Astrocyte (in vitro differentiated cells and primary cell): ENCODE data around the gene GLS2. TPM values are rescaled to one million over a fixed set of nuclear protein-coding genes. Genes with fewer than 3 reads are reported as not detected.
"Not testable (repeated sequence)": the region's sequence is repeated elsewhere in the genome, so short reads cannot be mapped to it uniquely, and the experiment has no call there.

ENCODE experiments used
- DNase-seq: peaks from one replicate; pipeline ENCODE4 v3.0.0-alpha.2; 2010; ENCODE audit warnings: low read depth
- FAIRE-seq: peaks from 2 replicates; lab custom pipeline; 2011; peaks lifted over from hg19 to GRCh38; lab: Jason Lieb, UNC
- H2AFZ ChIP-seq: 2 replicates; pipeline ENCODE4 v1.6.0; 2012; ENCODE audit warnings: low read depth, low read length, inconsistent platforms
- H3K27ac ChIP-seq: 2 replicates; pipeline ENCODE4 v1.5.1; 2011; ENCODE audit warnings: low read depth, low read length, inconsistent platforms
- H3K27me3 ChIP-seq: 2 replicates; pipeline ENCODE4 v1.6.0; 2011; ENCODE audit warnings: low read length, inconsistent platforms; ENCODE audit not compliant: insufficient read depth
- H3K36me3 ChIP-seq: 2 replicates; pipeline ENCODE4 v1.5.1; 2011; ENCODE audit warnings: low read length, inconsistent platforms; ENCODE audit not compliant: insufficient read depth
- H3K4me1 ChIP-seq: 2 replicates; pipeline ENCODE4 v1.5.1; 2011; ENCODE audit warnings: low read length, inconsistent platforms; ENCODE audit not compliant: insufficient read depth
- H3K4me2 ChIP-seq: 2 replicates; pipeline ENCODE4 v1.6.0; 2012; ENCODE audit warnings: low read length, inconsistent platforms
- H3K4me3 ChIP-seq: 2 replicates; pipeline ENCODE4 v1.5.1; 2011; ENCODE audit warnings: low read depth, mild to moderate bottlenecking, low read length, inconsistent platforms; ENCODE audit not compliant: insufficient read depth
- H3K79me2 ChIP-seq: 2 replicates; pipeline ENCODE4 v1.6.0; 2012; ENCODE audit warnings: mild to moderate bottlenecking, low read length, inconsistent platforms; ENCODE audit not compliant: insufficient read depth
- H3K9ac ChIP-seq: 2 replicates; pipeline ENCODE4 v1.6.0; 2012; ENCODE audit warnings: mild to moderate bottlenecking, low read length, inconsistent platforms
- H3K9me3 ChIP-seq: 2 replicates; pipeline ENCODE4 v1.5.1; 2012; ENCODE audit warnings: low read depth, mild to moderate bottlenecking, low read length, inconsistent platforms; ENCODE audit not compliant: insufficient read depth
- H4K20me1 ChIP-seq: 2 replicates; pipeline ENCODE4 v1.6.0; 2012; ENCODE audit warnings: low read length, inconsistent platforms; ENCODE audit not compliant: insufficient read depth
- H3K27ac Mint-ChIP-seq: one replicate; pipeline ENCODE4 v1.8.0; 2021; ENCODE audit warnings: mild to moderate bottlenecking, mixed read lengths; ENCODE audit not compliant: unreplicated experiment
- H3K27me3 Mint-ChIP-seq: one replicate; pipeline ENCODE4 v1.8.0; 2021; ENCODE audit warnings: low read depth, mixed read lengths; ENCODE audit not compliant: unreplicated experiment
- H3K36me3 Mint-ChIP-seq: one replicate; pipeline ENCODE4 v1.8.0; 2021; ENCODE audit warnings: low read depth, mixed read lengths; ENCODE audit not compliant: unreplicated experiment
- H3K4me1 Mint-ChIP-seq: one replicate; pipeline ENCODE4 v1.8.0; 2021; ENCODE audit warnings: low read depth, mixed read lengths; ENCODE audit not compliant: unreplicated experiment
- H3K4me3 Mint-ChIP-seq: one replicate; pipeline ENCODE4 v1.8.0; 2021; ENCODE audit warnings: mild to moderate bottlenecking, moderate library complexity, mixed read lengths; ENCODE audit not compliant: unreplicated experiment
- H3K9me3 Mint-ChIP-seq: one replicate; pipeline ENCODE4 v1.8.0; 2021; ENCODE audit warnings: mild to moderate bottlenecking, mixed read lengths; ENCODE audit not compliant: unreplicated experiment
- total RNA-seq: library from RNA; stranded (reverse); gene quantifications from 2 replicates; pipeline ENCODE4 v1.2.1, GENCODE V29; 2021
- TF ChIP-seq, protein P1 (sequence below): IDR thresholded peaks from 2 replicates; pipeline ENCODE4 v1.5.1; 2011; ENCODE audit warnings: low read depth, mild to moderate bottlenecking, inconsistent platforms, low read length, moderate library complexity; ENCODE audit not compliant: insufficient read depth

GLS2 gene
- total RNA-seq, 1 donor from 2014 or later, result 1.1 TPM

DNA sequence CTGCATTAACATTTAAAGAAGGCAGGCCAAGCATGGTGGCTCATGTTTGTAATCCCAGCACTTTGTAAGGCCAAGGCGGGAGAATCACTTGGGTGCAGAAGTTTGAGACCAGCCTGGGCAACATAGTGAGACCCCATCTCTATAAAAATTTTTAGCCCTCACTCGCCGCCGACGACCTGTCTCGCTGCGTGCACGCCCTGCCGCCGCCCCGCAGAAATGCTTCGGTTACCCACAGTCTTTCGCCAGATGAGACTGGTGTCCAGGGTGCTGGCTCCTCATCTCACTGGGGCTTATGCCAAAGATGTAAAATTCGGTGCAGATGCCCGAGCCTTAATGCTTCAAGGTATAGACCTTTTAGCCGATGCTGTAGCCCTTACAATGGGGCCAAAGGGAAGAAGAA lies 22.8 kb upstream of the GLS2 start:
- DNase-seq (no peak), FAIRE-seq (no peak)
- H3K27me3 Mint-ChIP-seq, result peaks cover 12% of the 10 kb centered on the region
- TF ChIP-seq, protein P1, sequence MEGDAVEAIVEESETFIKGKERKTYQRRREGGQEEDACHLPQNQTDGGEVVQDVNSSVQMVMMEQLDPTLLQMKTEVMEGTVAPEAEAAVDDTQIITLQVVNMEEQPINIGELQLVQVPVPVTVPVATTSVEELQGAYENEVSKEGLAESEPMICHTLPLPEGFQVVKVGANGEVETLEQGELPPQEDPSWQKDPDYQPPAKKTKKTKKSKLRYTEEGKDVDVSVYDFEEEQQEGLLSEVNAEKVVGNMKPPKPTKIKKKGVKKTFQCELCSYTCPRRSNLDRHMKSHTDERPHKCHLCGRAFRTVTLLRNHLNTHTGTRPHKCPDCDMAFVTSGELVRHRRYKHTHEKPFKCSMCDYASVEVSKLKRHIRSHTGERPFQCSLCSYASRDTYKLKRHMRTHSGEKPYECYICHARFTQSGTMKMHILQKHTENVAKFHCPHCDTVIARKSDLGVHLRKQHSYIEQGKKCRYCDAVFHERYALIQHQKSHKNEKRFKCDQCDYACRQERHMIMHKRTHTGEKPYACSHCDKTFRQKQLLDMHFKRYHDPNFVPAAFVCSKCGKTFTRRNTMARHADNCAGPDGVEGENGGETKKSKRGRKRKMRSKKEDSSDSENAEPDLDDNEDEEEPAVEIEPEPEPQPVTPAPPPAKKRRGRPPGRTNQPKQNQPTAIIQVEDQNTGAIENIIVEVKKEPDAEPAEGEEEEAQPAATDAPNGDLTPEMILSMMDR, result no peak
- no peak overlapping the region for H3K27ac Mint-ChIP-seq
- peaks cover 3% of the 10 kb centered on the region for H3K9me3 Mint-ChIP-seq
- Histone ChIP-seq H3K9me3 (no peaks in the 10 kb centered on the region), H2AFZ (no peak overlapping the region), H3K4me3 (no peak overlapping the region), H3K79me2 (no peaks in the 10 kb centered on the region), H3K4me2 (no peak overlapping the region), H3K4me1 (no peaks in the 10 kb centered on the region), H3K27ac (no peak overlapping the region), H4K20me1 (no peaks in the 10 kb centered on the region), H3K36me3 (no peaks in the 10 kb centered on the region), H3K9ac (no peak overlapping the region), H3K27me3 (peaks cover 3% of the 10 kb centered on the region)
- H3K4me1 Mint-ChIP-seq, result no peaks in the 10 kb centered on the region
- no peaks in the 10 kb centered on the region for H3K36me3 Mint-ChIP-seq
- no peak overlapping the region for H3K4me3 Mint-ChIP-seq

DNA sequence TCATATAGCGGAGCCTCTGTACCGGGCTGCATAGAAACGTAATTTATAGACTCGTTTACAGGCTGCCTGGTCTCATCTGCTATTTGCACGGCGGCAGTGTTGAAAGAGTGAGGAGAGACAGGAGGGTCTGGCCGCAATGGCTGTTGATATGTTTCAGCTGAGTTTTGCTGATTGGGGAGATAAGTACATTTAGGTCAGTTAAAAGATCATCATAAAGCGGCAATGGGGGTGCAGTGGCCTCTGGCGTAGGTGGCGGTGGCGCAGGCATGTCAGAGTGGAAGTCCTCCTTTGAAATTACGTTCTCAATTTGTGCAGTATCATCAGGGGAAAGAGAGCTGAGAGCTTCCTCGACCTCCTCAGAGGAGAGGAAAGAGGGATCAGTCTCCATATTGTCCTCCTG lies 11.9 kb upstream of the GLS2 start:
- H4K20me1 ChIP-seq, H3K36me3 ChIP-seq, H3K27me3 ChIP-seq, H3K9me3 Mint-ChIP-seq, H3K4me2 ChIP-seq, H3K9ac ChIP-seq, H3K4me3 ChIP-seq, DNase-seq, H2AFZ ChIP-seq, H3K79me2 ChIP-seq, H3K36me3 Mint-ChIP-seq, H3K27ac ChIP-seq, H3K4me3 Mint-ChIP-seq, H3K27ac Mint-ChIP-seq, H3K9me3 ChIP-seq, FAIRE-seq, H3K4me1 ChIP-seq, H3K4me1 Mint-ChIP-seq: not testable (repeated sequence)
- H3K27me3 Mint-ChIP-seq, result peaks cover 19% of the 10 kb centered on the region

DNA sequence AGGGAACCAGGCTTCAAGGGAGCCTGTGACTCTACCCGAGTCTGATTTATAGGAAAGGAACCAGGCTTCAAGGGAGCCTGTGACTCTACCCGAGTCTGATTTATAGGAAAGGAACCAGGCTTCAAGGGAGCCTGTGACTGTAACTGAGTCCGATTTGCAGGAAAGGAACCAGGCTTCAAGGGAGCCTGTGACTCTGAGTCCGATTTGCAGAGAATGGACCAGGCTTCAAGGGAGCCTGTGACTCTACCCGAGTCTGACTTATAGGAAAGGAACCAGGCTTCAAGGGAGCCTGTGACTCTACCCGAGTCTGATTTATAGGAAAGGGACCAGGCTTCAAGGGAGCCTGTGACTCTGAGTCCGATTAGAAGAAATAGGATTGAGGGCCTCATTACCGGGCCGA lies 11.5 kb upstream of the GLS2 start:
- not testable (repeated sequence) for FAIRE-seq, H2AFZ ChIP-seq
- H3K27me3 Mint-ChIP-seq, result peaks cover 19% of the 10 kb centered on the region

DNA sequence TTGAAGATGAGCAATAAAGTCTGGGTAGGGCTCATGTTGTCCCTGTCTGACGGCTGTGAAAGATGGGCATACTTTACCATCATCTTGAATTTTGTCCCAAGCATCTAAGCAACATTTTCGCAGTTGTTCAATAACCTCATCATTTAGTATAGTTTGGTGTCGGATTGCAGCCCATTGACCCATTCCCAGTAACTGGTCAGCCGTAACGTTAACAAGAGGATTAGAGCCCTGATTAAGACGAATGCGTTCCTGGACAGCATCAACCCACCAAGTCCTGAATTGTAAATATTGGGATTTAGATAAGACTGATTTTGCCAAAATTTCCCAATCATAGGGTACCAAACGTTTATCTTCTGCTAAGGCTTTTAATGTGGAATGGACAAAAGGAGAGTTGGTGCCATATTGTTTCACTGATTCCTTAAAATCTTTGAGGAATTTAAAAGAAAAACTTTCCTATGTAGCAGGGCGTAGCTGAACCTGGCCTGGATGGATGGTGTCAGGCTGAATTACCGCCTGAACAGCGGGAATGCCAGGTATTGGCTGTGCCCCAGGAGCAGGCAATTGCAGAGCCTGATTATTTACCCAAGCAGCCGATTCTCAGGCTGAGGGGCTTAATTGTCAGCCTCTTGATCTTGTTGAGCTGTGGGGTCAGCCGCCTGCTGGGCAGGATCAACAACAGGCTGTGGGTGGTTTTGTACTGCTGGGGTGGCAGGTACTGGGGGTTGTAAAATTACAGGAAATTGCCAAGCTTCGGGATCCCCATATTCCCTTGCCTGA lies 10.4 kb upstream of the GLS2 start:
- not testable (repeated sequence) for H4K20me1 ChIP-seq

More for the DNA sequence above, 11.5 kb upstream of the GLS2 start:
- not testable (repeated sequence) for H3K27me3 ChIP-seq, H3K4me3 ChIP-seq, H3K27ac ChIP-seq, H3K36me3 ChIP-seq, H4K20me1 ChIP-seq, H3K4me1 ChIP-seq, H3K79me2 ChIP-seq, H3K4me3 Mint-ChIP-seq, H3K9ac ChIP-seq, H3K9me3 ChIP-seq, H3K4me1 Mint-ChIP-seq, H3K36me3 Mint-ChIP-seq, H3K27ac Mint-ChIP-seq, H3K4me2 ChIP-seq, H3K9me3 Mint-ChIP-seq, DNase-seq

More for the DNA sequence above, 10.4 kb upstream of the GLS2 start:
- H3K27ac Mint-ChIP-seq, H3K9me3 ChIP-seq, H3K36me3 ChIP-seq, DNase-seq, H3K4me3 Mint-ChIP-seq, H3K9ac ChIP-seq, FAIRE-seq, H3K27ac ChIP-seq, H3K4me1 Mint-ChIP-seq, H3K4me1 ChIP-seq, H3K9me3 Mint-ChIP-seq, H3K36me3 Mint-ChIP-seq, H3K79me2 ChIP-seq, H3K27me3 ChIP-seq, H3K4me3 ChIP-seq, H3K4me2 ChIP-seq, H2AFZ ChIP-seq: not testable (repeated sequence)
- H3K27me3 Mint-ChIP-seq, result peaks cover 19% of the 10 kb centered on the region
